Stimulated activated CD8-positive, alpha-beta memory T cell treated with anti-CD3 and anti-CD28 coated beads, Interleukin-12 subunit alpha, Interleukin-12 subunit beta, amount 100 ng/mL, for 24 hours (primary cell): Measurements from ENCODE around the gene CARD16.
"Not testable (repeated sequence)": the region's sequence is repeated elsewhere in the genome, so short reads cannot be mapped to it uniquely, and the experiment has no call there.

Source experiments
- DNase-seq: peaks from one replicate; pipeline ENCODE4 v3.0.0-alpha.2; 2020; ENCODE audit errors: extremely low read depth

CARD16 gene

DNA sequence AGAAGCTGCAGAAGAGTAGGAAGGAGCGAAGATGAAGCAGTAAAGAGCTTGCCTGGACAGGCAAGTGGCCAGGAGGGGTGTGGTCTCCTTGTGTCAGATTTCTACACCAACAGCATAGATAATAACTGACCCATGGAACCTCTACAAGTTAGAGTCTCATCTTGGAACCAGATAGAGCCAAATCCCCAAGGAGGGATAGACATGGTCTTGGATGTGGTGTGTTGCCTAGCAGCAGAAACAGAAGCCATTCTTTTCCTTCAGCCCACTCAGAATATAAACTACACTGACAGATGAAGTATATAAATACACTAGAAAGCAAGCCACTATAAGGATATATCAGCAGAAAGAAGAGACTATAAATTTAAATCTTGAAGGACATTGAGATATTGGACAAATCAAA, 4.3 kb upstream of the CARD16 start:
- no peak for DNase-seq

DNA sequence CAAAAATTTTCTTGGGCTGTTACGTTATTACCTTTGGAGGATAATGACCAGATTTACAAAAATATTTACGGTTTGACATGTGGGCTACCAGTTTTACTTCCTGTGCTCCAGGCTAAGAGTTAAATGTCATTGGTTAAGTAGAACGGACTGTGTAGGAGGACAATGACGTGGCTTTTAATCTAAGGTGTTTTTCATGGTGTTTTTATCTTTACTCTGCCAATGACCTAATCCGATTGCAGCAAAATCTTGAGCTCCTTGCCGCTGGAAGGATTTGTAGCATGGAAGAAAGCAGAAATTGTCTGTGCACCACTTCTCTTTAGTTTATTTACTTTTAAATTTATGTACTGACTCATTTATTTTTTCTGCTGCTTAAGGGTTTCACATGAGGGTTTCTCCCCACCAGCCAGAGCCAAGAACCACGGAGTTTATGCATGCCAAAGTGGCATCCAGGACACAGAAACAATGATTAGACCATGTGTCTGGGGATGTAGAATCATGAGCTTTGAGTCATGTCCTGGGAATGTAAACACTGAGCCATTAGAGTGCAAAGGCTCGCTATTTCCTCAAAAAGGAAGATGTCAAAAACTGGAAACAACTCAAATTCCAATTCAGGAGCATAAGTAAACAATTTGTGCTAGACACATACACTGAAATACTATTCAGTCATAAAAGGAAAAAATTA, 1.9 kb upstream of the CARD16 start:
- no peak for DNase-seq

DNA sequence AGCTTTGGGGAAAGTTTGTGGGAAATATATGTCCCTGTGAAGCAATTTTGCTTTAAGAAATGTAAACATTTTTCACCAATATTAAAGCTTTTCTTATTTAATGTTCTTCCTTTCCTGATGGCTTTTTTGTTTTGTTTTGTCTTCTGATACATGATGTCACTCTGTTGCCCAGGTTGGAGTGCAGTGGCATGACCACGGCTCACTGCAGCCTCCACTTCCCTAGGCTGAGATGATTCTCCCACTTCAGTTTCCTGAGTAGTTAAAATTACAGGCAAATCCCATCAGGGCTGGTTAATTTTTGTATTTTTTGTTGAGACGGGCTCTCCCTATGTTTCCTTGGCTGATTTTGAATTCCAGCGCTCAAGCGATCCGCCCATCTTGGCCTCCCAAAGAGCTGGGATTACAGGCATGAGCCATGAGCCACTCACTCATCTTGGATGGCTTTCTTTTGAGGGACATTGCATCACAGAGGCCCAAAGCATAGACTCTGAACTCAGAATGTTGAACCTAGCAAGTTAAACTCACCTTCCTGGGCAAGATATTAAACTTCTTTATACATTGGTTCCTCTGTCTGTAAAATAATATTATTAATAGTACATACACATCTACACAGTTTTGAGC, 651 bp upstream of the CARD16 start:
- no peak for DNase-seq

DNA sequence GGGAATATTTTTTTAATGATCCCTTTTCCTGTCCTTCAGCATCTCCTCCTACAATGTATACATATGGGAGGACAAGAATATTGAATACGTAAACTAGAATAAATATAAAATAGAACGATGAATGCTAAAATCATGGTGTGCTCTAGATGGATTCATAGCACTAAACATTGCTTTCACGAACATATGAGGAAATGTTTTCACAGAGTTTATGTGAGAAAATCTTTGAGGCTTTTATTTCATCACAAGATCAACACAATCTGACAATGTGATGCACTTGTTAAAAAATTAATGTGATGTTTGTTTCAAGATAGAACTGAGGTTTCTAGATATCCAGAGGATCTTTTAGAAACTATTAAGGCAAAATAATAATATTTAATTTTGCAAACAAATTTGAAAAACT, 3.0 kb downstream of the CARD16 start:
- no peak for DNase-seq

DNA sequence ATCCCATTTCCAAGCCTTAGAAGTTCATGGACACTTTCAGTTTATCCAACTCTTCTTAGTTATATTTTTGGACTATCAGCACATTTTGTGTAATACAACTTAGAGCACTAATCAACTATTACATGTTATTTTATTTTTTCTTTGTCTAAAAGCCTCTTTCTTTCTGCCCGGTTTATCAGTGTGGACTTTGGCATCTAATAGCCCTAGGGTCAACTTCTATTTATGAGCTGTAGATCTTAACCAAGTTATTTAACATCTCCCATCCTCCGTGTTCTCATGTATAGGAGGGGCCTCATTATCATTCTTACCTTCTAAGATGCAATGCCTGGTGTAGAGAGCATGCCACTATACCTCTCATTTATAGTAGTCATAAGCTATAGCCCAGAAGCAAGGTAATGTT, 4.4 kb downstream of the CARD16 start:
- no peak for DNase-seq

DNA sequence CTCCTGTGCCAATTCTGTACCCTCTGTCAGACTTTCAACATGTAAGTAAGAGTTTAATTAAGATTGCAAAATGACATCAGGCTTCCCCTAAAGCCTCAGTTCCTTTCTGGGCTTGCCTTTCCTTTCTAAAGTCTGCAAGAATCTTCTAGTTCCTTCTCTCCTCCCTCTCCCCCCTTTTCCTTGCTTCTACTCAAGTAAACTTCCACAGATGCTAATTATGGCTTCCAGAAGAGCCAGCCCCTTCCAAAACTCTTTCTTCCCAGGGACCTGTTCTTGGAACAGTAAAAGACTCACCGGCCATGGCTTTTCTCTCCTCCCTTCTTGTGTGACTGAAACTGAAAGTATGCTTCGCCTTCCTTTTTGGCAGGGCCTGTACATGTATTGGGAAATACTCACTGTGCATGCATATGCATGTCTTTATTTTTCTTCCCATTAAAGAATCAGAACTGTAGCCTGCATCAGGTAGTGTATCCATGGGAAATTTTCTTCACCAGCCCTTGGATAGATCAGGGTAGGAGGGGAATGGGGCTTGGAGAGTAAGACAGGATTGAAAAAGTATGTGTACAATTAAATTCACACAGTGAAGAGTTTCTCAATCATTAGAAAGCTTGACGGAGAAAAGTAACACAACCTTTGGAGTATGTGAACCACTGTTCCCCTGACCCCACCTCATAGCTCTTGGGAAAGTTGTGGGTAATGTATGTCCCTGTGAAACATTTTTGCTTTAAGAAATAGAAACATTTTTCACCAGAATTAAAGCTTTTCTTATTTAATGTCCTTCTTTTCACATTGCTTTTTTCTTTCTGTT, 10.1 kb downstream of the CARD16 start, which contains the start of gene CASP1:
CASP1 (minus strand) TSS at position 332 of the 808 bp plus-strand sequence; CDS start at position 301, 31 bp downstream.
- no peak for DNase-seq

DNA sequence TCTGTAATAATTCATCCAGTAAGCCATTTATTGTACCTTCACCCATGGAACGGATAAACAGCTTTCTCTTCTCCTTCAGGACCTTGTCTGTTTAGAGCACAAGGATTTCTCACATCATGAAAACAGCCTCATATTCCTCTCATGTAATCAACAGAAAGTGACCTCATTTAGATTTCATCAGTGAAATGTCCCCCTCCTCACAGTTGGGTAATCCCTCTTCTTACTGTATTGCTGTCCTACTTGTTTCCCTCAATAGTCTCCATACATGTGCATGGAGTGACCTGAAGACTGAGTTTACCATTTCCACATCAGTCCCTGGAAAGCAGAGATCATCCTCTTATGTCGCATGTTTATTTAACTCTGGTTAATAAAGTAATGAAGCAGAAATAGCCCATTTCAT, 10.7 kb downstream of the CARD16 start:
- DNase-seq, result not testable (repeated sequence)

DNA sequence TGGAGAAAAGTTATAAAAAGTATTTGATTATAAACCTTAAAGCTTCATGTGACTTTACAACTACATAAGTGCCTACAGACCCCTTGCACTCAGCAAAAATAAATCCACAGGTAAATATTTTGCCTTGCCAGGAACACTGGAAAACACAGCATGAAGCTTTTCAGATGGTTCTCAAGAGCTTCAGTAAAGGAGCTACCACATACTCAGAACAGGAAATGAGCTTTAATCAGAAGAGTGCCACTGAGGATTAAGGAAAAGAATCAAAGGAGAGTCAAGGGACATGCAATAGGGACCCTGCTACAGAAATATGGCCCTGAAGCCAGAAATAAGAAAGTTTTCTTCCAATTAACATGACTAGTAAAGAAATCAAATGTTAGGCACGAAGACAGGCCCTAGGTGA, 11.4 kb downstream of the CARD16 start:
- no peak for DNase-seq

DNA sequence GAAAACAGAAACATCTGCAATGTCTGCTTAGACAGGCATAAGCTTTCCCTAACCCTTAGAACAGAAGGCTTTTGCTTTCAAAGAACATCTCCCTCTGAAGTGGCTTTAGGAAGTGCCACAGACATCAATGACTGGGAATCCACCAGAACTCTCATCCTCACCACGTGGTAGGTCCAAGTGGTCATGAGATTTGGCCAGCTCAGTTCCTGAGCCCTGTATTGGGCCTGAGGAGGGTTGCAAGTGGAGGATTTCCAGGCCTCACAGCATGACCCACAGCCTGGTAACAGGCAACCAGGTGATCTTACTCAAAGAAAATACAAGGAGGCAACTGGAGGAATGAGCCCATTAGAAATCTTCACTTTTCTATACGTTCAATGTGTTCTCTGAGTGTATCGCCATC, 11.8 kb downstream of the CARD16 start:
- DNase-seq, result no peak

DNA sequence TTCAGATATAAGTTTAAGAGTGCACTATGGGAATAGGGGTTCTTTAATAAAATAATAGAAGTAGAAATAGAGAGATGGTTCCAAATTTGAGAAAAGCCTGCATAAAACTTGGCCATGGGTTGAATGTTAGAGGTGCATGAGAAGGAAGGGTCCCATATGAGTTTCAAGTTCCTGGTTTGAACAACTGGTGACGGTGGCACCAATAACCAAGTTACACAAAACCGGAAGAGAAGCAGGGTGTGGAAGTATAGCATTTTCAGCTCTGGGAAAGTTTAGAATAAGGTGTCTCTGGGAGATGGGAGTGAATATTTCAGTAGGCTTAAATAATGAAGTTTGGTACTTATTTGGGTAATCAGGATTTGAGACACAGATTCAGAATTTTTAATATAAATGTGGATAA, 12.6 kb downstream of the CARD16 start:
- DNase-seq, result no peak

DNA sequence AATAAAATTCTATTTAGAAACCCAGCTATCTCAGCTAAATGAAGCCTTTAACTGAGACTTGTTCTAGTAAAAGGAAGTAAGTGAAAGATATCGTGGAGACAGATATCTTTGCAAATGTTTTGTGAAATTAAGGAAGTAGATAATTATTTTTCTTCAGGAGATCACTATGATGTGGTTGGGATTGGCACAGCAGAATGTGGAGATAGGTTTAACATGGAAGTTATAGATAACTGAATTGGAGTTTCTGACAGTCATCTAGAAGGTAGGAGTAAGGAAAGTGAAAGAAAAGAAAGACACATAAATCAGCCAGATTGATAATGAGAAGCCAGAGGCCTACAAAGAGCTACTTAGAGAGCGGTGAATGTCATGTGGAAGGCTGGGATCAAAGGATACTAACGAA, 17.5 kb downstream of the CARD16 start:
- DNase-seq, result no peak

DNA sequence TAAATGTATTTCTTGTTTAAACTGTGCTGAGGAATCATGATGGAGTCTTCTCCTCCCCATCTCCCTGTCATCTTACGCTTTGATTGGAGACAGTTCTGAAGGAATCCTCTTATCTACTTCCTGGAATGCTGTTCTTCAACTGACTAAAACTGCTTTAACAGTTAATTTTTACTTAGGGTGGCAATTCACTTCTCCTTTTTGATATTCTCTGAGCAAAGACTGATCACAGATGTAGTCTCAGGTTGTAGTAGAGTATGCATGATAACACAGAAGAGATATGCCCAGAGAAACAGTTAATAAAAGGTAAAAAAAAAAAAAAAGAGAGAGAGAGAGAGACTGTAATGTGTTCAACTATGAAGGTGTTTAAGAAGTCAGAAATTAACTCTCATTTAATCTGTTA, 20.7 kb downstream of the CARD16 start:
- DNase-seq, result no peak

DNA sequence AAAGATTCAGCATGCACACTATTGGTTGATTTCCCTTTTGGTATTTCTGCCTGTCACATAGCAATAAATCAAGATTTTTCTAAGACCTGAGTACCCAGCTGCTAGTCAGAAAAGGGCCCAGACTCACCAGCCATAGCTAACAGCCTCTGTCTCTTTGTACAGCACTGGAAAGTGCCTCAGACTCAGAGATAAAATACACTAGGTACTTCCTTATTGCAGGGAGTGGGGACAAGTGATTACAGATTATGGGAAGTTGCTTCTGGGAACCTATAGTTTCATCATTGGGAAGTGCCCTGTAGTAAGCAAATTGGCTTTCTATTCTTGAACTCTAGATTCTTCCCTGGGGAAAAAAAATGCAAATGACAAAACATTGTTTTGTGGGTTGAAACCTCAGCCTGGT, 22.1 kb downstream of the CARD16 start, which contains the start of gene CASP5:
CASP5 (minus strand) TSS at position 166 of the 400 bp plus-strand sequence; CDS start at position 134, 32 bp downstream.
- no peak for DNase-seq

DNA sequence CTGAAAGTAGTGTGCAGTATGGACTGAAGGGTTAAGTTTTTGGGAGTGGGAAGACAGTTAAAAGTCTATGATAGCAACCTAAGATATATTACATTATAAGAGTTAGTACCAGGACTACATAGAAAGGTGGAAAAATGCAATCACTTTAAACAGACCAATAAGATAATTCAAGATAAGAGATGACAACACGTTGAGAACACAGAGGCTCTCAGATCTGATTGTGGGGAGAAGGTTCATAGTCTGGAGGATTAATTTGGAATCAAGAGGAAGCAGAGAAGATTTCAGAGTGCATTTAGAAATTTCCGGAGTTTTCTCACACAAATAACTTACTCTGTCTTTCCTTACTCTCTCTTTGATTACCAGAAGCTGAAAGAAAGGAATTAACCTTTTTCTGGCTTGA, 22.6 kb downstream of the CARD16 start:
- no peak for DNase-seq

DNA sequence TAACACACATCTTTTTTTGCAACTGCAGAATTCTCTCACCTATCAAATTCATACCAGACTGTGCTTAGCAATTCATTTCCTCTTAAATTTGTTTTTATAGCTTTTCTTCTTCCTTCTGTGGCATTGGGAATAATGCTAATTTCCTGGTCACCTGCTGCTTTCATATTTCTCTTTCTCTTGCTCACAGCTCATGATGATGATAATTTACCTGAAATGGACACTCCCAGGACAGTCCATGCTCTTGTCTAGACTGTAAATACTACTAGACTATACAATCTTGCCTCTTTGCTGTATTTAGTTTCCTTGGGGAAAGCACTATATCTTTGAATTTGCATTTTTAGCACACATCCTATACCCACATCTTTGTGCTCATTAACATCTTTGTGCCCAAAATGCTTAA, 37.7 kb downstream of the CARD16 start:
- DNase-seq, result no peak

DNA sequence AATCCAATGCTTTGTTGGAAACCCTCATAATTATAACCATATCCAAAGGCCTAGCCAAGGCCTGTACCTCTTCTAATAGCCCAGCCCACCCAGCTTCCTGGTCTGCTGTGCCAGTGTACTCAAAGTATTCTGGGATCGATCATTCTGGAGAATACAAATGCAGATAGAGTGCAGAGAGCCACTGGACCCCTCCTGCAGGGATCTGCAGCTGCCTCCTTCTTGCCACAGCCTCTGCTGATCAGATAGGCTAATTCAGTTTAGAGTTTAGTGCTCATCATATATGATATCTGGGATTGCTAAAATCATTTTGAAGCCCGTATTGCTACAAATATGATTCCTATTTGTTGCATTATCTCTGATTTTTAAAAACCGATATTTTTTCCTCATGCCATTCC, 39.7 kb downstream of the CARD16 start:
- no peak for DNase-seq

DNA sequence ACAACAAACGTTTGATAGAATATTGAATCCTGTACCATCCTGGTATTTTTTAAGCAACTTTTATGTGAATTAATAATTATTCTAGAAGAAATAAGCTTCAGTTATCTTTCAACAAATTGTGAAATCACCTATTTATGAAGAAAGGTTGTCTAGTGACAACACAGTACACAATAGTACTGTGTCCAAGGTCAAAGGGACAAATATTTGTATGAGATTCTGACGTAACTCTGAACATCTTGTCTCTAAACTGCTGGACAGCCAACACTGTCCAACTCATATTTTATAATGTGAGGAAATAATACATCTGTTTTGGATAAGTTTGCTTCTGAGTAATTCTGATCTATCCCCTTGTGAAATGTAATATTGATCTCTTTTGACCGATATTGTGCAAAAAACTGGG, 41.1 kb downstream of the CARD16 start:
- DNase-seq, result no peak

DNA sequence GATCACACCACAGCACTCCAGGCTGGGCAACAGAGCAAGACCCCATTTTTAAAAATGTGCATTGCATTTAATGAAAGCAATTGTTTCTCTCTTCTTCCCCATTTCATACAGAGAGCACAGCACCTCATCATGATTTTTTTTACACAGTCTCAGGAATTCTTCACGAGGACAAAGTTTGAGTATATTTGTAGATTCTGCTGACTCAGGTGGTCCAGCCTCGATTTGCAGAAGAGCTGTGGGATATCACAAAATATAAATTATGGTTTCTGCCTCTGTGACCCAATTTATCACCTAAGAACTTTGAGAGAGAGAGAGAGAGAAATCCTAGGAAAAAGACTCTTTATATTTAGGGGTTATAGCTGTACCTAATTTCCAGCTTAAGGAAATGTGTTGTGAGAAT, 42.0 kb downstream of the CARD16 start:
- DNase-seq, result no peak

DNA sequence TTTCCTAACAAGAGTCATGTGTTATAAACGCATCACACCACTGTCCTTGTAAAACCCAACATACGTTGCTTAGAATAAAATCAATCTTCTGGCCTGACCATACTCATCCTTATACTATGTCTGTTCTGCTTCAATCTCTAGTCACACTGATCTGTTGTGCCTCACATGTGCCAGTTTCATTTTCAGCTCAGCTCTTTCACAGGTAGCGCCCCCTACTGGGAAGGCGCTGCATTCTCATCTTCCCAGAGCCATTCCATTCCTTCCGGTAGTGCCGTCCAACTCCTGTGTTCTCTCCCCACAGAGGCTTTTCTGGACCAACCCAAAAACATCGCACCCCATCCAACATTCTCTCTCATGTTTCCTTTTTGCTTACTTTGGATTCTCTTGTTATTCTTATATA, 44.3 kb downstream of the CARD16 start:
- DNase-seq, result peak; percentile 5

DNA sequence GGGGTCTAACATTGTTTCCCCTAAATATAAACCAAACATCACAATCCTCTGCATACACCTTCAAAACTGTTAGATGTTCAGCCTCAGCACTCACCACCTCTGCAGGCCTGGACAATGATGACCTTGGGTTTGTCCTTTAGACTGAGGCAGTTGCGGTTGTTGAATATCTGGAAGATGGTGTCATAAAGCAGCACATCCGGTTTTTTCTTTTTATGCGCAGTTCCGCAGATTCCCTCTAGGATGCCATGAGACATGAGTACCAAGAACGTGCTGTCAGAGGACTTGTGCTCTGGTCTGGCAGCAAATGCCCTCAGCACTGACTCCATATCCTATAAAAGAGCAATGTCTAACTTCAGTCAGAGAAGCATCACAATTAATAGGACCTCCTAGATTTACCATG, 45.0 kb downstream of the CARD16 start:
- no peak for DNase-seq

DNA sequence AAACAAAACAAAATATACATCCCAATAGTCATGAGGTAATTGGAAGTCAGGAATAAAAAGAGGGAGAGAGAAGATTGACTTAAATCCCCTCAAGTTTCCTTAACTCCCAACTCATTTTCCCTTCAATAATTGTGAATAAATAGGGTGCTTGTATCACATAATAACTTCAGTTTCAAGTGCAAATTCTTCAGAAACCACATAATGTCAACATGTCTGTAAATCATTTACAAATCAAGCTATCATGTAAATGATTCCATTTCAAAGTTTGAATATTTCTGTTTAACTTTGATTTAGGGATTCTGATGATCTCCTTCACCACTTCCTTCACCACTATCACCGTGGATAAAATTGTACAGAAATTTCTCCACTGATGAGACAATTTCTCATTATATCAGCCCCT, 45.4 kb downstream of the CARD16 start:
- DNase-seq, result no peak

DNA sequence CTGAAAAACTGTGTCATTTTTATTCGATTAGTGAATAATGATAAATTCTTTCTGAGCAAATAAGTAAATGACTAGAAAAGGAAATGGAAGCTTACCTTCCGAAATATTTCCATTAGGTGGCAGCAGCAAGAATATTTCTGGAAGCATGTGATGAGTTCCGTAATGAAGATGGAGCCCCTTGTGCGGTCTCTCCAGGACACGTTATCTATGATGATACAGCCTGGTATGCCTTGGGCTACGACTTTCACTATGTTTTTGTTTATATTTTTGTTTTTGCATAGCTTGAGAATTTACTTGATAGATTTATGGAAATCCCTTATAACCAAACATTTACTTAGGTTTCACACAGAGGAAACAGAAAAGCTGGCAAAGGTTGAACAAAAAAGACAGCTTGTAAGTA, 47.8 kb downstream of the CARD16 start:
- no peak for DNase-seq

DNA sequence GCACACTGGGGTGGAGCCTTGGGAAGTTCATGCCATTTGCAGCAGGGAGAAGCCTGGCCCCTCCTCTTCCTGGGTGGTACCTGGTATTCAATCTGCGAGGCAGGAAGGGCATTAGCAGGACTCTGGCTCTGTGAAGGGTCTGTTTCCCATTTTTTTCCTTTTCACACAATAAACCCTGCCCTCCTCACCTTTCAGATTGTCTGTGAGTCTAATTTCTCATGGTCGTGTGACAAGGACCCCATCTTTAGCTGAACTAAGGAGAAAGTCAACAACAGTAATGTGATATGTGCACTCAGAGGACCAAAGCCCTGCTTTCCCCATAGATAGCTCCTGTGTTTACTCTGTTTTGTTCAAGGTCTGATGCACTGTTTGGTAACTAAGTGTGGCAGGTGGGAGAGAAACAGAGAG, 50.1 kb downstream of the CARD16 start:
- no peak for DNase-seq
